ENCODE measurements around the gene EHMT1. TPM values are rescaled to one million over a fixed set of nuclear protein-coding genes. Genes with fewer than 3 reads are reported as not detected.
A peak's percentile ranks its signal among the peaks of the same experiment; 100 is the strongest.

EHMT1 gene
- total and polyA plus RNA-seq, 4 donors = 14.7 to 85.8 (median 51.0) TPM

DNA sequence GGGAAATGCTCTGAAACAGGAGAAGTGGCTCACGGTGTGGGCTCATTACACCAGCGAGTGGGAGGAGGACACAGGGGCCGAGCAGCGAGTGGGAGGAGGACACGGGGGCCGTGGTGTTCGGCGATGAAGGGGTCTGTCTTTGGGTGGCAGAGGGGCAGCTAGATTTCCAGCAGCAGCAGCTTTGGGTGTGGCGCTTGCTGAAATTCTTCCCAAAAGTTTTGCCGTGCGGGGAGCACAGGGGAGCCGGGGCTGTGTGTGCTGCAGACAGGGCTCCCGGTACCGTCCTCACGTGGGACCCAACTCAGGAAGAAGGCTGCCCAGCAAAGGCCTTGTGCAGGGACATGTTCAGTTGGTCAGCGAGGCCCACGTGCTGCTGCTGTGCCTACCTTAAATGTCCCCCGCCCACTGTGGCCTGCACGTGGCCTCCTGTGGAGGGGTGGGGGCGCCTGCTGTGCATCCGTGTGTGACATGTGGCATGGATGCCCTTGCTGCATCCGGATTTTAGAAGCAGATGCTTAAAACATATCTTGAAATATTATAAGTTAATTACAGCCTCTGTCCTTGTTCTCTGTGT lies 134.5 kb downstream of the EHMT1 start:
- Histone ChIP-seq H3K9me3 (ENCODE audit: control insufficient read depth, low read length) (peaks cover 1% of the 10 kb centered on the region), H3K36me3 (ENCODE audit: control insufficient read depth in 1 of 2, insufficient read depth in 2 of 2, low read length in 1 of 2) (peaks cover 0 to 2% of the 10 kb centered on the region in 2 donors), H3K4me3 (ENCODE audit: low read length in 2 of 2) (no peak overlapping the region), H3K27me3 (ENCODE audit: control insufficient read depth in 1 of 2, insufficient read depth in 2 of 2, low read length in 1 of 2) (no peaks in the 10 kb centered on the region), H3K27ac (ENCODE audit: low read depth in 1 of 2, low read length in 2 of 2) (no peak overlapping the region), H3K4me1 (ENCODE audit: control insufficient read depth in 1 of 2, insufficient read depth in 2 of 2, low read length in 2 of 2) (no peaks in the 10 kb centered on the region)
- intact Hi-C loops (cut with DNase I) = no loop called here
- WGBS, 2 donors = 94 to 97% methylated on average over 22 of the region's 22 CpGs
- DNase-seq = no peak
- ATAC-seq (ENCODE audit: low FRiP score) = no peak

DNA sequence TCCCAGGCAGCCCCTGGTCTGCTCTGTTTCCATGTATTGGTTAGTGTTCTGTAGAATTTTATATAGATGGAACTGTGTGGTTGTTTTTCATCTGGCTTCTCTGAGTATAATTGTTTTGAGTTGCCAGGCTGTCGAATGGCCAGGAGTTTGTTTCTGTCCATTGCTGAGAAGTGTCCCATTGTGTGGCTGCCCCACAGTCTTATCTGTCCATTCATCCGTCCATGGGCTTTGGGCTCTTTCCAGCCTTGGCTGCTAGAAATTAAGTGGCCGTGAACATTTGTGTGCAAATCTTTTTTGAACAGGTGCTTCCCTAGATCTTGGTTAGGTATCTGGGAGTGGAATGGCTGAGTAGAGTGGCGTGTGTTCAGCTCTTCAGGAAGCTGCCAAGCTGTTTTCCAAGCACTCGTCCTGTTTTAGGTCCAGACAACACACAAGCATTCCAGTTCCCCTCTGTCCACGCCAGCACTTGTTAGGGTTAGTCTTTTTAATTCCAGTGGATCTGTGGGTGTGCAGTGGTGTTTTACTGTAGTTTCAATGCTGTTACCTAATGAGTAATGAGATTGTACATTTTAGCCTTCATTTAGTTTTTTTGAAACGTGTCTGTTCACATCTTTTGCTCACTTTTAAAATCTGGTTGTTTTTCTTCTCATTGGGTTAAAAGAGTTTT lies 136.6 kb downstream of the EHMT1 start:
- Histone ChIP-seq H3K36me3 (ENCODE audit: control insufficient read depth in 1 of 2, insufficient read depth in 2 of 2, low read length in 1 of 2) (peaks cover 0 to 2% of the 10 kb centered on the region in 2 donors), H3K9me3 (ENCODE audit: control insufficient read depth, low read length) (peaks cover 1% of the 10 kb centered on the region), H3K4me1 (ENCODE audit: control insufficient read depth in 1 of 2, insufficient read depth in 2 of 2, low read length in 2 of 2) (no peaks in the 10 kb centered on the region), H3K27me3 (ENCODE audit: control insufficient read depth in 1 of 2, insufficient read depth in 2 of 2, low read length in 1 of 2) (no peaks in the 10 kb centered on the region), H3K4me3 (ENCODE audit: low read length in 2 of 2) (no peak overlapping the region), H3K27ac (ENCODE audit: low read depth in 1 of 2, low read length in 2 of 2) (no peak overlapping the region)
- intact Hi-C loops (cut with DNase I) = no loop called here
- no peak for DNase-seq
- WGBS, 2 donors = 92 to 94% methylated on average over 7 of the region's 7 CpGs
- no peak for ATAC-seq (ENCODE audit: low FRiP score)

DNA sequence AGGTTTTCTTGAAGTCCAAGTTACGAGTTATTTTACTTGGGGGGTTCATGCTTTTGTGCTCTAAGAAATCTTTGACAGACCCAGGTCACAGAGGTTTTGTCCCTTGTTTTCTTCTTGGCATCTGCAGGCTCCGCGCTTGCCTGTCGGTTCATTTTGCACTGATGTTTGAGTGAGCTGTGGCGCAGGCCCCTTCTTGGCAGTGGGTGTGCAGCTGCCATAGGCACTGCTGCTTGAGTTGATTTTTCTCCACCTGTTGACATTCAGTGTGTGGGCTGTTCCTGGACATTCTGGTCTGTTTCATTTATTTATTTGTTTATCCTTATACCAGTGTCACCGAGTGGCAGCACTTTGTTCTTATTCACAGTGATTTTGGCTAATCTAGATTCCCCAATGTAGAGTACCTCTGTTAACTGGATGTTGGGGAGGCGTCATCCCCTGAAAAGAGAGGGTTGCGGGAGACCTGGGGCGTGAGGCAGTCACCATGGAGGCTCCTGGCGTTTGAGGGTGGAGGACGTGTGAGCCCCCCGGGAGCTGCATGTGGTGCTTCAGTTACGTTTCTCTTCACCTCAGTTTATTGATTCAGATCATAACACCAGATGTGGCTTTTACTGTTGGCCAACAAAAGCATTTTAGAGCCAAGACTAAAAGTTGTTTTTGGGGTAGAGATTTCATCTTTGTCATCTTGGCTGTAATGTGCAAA lies 137.4 kb downstream of the EHMT1 start:
- ATAC-seq (ENCODE audit: low FRiP score) (no peak), DNase-seq (no peak)
- H3K36me3 ChIP-seq (ENCODE audit: control insufficient read depth in 1 of 2, insufficient read depth in 2 of 2, low read length in 1 of 2) = peaks cover 0 to 2% of the 10 kb centered on the region in 2 donors
- no peak overlapping the region for H3K4me3 ChIP-seq (ENCODE audit: low read length in 2 of 2)
- peaks cover 1% of the 10 kb centered on the region for H3K9me3 ChIP-seq (ENCODE audit: control insufficient read depth, low read length)
- WGBS, 2 donors = 53 to 67% methylated on average over 13 of the region's 13 CpGs
- no peaks in the 10 kb centered on the region for H3K4me1 ChIP-seq (ENCODE audit: control insufficient read depth in 1 of 2, insufficient read depth in 2 of 2, low read length in 2 of 2)
- intact Hi-C loops (cut with DNase I) = no loop called here
- no peaks in the 10 kb centered on the region for H3K27me3 ChIP-seq (ENCODE audit: control insufficient read depth in 1 of 2, insufficient read depth in 2 of 2, low read length in 1 of 2)
- no peak overlapping the region for H3K27ac ChIP-seq (ENCODE audit: low read depth in 1 of 2, low read length in 2 of 2)

DNA sequence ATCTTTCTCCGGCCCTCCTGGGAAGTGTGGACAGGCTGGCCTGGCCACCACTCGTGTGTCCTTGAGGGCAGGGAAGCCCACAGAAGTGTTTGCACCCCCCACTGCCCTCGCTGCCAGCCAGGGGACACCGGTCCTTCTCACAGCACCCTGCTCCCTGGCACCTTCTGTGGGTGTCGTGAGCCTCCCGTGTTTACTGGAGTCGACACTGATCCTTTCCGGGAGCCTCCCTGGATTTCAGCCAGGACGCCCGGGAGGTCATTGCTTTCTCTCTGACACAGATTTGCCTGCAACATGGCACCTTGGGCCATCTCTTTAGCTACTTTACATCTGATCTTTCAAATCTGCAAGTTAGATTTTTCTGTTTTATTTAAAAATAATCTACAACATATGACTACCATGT lies 138.3 kb downstream of the EHMT1 start:
- intact Hi-C loops (cut with DNase I) = no loop called here

GRCh38 chr9:137757613-137758029 lies 138.8 kb downstream of the EHMT1 start:
- Histone ChIP-seq H3K27ac (ENCODE audit: low read depth in 1 of 2, low read length in 2 of 2) (no peak overlapping the region), H3K9me3 (ENCODE audit: control insufficient read depth, low read length) (peaks cover 1% of the 10 kb centered on the region), H3K36me3 (ENCODE audit: control insufficient read depth in 1 of 2, insufficient read depth in 2 of 2, low read length in 1 of 2) (no peaks in the 10 kb centered on the region), H3K4me3 (ENCODE audit: low read length in 2 of 2) (no peak overlapping the region), H3K27me3 (ENCODE audit: control insufficient read depth in 1 of 2, insufficient read depth in 2 of 2, low read length in 1 of 2) (no peaks in the 10 kb centered on the region), H3K4me1 (ENCODE audit: control insufficient read depth in 1 of 2, insufficient read depth in 2 of 2, low read length in 2 of 2) (no peaks in the 10 kb centered on the region)
- DNase-seq (no peak), ATAC-seq (ENCODE audit: low FRiP score) (no peak)
- intact Hi-C loops (cut with DNase I) = no loop called here
- 88 to 93% methylated on average over 9 of the region's 9 CpGs for WGBS, 2 donors

More for the DNA sequence above, 138.3 kb downstream of the EHMT1 start:
- peaks cover 0 to 2% of the 10 kb centered on the region in 2 donors for H3K36me3 ChIP-seq (ENCODE audit: control insufficient read depth in 1 of 2, insufficient read depth in 2 of 2, low read length in 1 of 2)
- 87 to 88% methylated on average over 10 of the region's 10 CpGs for WGBS, 2 donors
- H3K4me3 ChIP-seq (ENCODE audit: low read length in 2 of 2) = no peak overlapping the region
- peaks cover 1% of the 10 kb centered on the region for H3K9me3 ChIP-seq (ENCODE audit: control insufficient read depth, low read length)
- H3K27ac ChIP-seq (ENCODE audit: low read depth in 1 of 2, low read length in 2 of 2) = no peak overlapping the region
- no peaks in the 10 kb centered on the region for H3K27me3 ChIP-seq (ENCODE audit: control insufficient read depth in 1 of 2, insufficient read depth in 2 of 2, low read length in 1 of 2)
- H3K4me1 ChIP-seq (ENCODE audit: control insufficient read depth in 1 of 2, insufficient read depth in 2 of 2, low read length in 2 of 2) = no peaks in the 10 kb centered on the region
- ATAC-seq (ENCODE audit: low FRiP score) (no peak), DNase-seq (no peak)

GRCh38 chr9:137758067-137758466 lies 139.3 kb downstream of the EHMT1 start:
- Histone ChIP-seq H3K27ac (ENCODE audit: low read depth in 1 of 2, low read length in 2 of 2) (no peak overlapping the region), H3K27me3 (ENCODE audit: control insufficient read depth in 1 of 2, insufficient read depth in 2 of 2, low read length in 1 of 2) (no peaks in the 10 kb centered on the region), H3K36me3 (ENCODE audit: control insufficient read depth in 1 of 2, insufficient read depth in 2 of 2, low read length in 1 of 2) (no peaks in the 10 kb centered on the region), H3K9me3 (ENCODE audit: control insufficient read depth, low read length) (peaks cover 1% of the 10 kb centered on the region), H3K4me3 (ENCODE audit: low read length in 2 of 2) (no peak overlapping the region), H3K4me1 (ENCODE audit: control insufficient read depth in 1 of 2, insufficient read depth in 2 of 2, low read length in 2 of 2) (no peaks in the 10 kb centered on the region)
- intact Hi-C loops (cut with DNase I) = no loop called here
- 95% methylated on average over 16 of the region's 16 CpGs for WGBS, 2 donors
- ATAC-seq (ENCODE audit: low FRiP score) (no peak), DNase-seq (no peak)

DNA sequence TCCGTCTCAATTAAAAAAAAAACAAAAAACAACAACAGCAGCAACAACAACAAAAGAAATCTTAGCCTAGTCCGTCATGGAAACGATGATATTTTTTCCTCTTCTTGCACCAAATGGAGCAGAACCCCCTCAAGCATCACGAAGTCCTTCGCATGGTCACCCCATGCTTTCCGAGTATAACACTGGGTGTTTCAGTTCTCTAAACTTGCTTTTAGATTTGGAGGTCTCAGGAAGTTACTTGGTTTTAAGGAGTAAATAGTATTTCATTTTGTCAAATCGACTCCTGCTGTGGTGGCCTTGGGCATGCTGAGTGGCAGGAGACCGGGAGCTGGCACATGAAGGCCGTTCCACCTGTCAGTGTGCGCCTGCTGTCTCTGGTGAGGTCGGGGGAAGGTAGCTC lies 140.3 kb downstream of the EHMT1 start:
- Histone ChIP-seq H3K4me1 (ENCODE audit: control insufficient read depth in 1 of 2, insufficient read depth in 2 of 2, low read length in 2 of 2) (no peaks in the 10 kb centered on the region), H3K4me3 (ENCODE audit: low read length in 2 of 2) (no peak overlapping the region), H3K36me3 (ENCODE audit: control insufficient read depth in 1 of 2, insufficient read depth in 2 of 2, low read length in 1 of 2) (no peaks in the 10 kb centered on the region), H3K27me3 (ENCODE audit: control insufficient read depth in 1 of 2, insufficient read depth in 2 of 2, low read length in 1 of 2) (no peaks in the 10 kb centered on the region), H3K27ac (ENCODE audit: low read depth in 1 of 2, low read length in 2 of 2) (no peak overlapping the region), H3K9me3 (ENCODE audit: control insufficient read depth, low read length) (peaks cover 1% of the 10 kb centered on the region)
- WGBS, 2 donors = 97% methylated on average over 11 of the region's 11 CpGs
- intact Hi-C loops (cut with DNase I) = no loop called here
- ATAC-seq (ENCODE audit: low FRiP score) (no peak), DNase-seq (no peak)

DNA sequence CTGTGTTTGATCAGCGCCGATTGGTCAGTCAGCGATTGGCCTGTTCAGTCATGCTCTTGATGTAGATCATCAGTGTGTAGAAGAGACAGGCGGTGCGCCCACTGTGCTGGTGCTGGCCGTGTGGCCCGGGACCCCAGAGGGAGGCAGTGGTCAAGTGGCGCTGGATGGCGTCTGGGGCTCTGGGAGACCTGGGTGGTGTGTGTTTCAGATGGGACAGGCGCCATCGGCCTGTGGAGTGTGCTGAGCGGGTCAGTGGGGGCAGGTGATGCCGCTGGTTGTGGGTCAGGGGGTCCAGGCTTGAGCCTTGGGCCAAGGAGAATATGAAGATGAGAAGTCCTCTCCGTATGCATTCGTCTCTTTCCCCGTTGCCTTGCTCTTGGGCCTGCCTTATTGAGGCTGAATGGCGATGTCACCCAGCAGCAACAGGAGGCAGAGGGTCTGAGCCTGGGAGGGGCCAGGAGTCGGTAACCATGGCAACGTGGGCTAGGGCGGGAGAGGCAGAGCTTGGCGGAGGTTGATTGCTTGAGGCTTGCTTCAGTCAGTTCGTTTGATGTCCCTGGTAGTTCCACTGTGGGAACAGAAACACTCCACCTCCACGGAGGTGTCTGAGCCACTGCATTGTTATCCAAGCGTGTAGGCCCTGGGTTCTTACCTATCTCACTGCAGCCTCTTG lies 141.0 kb downstream of the EHMT1 start:
- intact Hi-C loops (cut with DNase I) = no loop called here
- ATAC-seq (ENCODE audit: low FRiP score) (peak; percentile 35), DNase-seq (no peak)
- H3K27ac ChIP-seq (ENCODE audit: low read depth in 1 of 2, low read length in 2 of 2) = no peak overlapping the region
- no peaks in the 10 kb centered on the region for H3K27me3 ChIP-seq (ENCODE audit: control insufficient read depth in 1 of 2, insufficient read depth in 2 of 2, low read length in 1 of 2)
- H3K4me3 ChIP-seq (ENCODE audit: low read length in 2 of 2) = no peak overlapping the region
- H3K9me3 ChIP-seq (ENCODE audit: control insufficient read depth, low read length) = peaks cover 1% of the 10 kb centered on the region
- H3K36me3 ChIP-seq (ENCODE audit: control insufficient read depth in 1 of 2, insufficient read depth in 2 of 2, low read length in 1 of 2) = no peaks in the 10 kb centered on the region
- WGBS, 2 donors = 86 to 92% methylated on average over 24 of the region's 24 CpGs
- H3K4me1 ChIP-seq (ENCODE audit: control insufficient read depth in 1 of 2, insufficient read depth in 2 of 2, low read length in 2 of 2) = no peaks in the 10 kb centered on the region
